ENCODE data around the gene SMIM24.

DNA sequence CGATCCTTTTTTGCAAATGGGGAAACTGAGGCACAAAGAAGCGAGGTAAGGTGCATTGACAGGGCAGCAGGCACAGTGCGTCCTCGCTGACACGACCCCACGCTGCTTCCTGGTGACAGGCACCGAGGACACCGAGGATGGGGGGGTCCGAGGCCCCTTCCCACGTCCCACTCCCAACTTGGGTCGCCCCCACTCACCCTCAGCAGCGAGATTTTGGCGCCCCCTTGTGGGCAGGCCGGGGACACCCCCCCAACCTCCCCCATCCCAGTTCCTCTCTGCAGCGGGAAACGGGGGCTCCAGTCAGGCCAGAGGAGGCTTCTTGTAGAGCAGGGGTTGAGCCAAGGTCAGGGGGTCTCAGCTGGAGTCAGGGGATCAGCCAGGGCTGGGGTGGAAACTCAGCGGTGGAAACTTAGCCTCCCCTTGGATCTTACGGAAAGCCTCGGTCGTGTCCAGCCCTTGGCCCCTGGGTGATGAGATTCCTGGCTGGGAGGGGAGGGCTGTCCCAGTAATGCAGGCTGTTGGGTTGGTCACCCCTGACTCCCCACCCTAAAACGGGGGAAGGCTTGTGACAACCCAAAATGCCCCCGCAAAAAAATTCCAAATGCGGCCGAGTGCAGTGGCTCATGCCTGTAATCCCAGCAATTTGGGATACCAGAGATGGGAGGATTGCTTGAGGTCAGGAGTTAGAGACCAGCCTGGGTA is 8.2 kb downstream of the SMIM24 start:
- no peak for TF ChIP-seq EZH2 (IDR thresholded peaks at IDR 0.05; ENCODE audit: low read depth, unreplicated experiment)
- TF ChIP-seq, protein P1, sequence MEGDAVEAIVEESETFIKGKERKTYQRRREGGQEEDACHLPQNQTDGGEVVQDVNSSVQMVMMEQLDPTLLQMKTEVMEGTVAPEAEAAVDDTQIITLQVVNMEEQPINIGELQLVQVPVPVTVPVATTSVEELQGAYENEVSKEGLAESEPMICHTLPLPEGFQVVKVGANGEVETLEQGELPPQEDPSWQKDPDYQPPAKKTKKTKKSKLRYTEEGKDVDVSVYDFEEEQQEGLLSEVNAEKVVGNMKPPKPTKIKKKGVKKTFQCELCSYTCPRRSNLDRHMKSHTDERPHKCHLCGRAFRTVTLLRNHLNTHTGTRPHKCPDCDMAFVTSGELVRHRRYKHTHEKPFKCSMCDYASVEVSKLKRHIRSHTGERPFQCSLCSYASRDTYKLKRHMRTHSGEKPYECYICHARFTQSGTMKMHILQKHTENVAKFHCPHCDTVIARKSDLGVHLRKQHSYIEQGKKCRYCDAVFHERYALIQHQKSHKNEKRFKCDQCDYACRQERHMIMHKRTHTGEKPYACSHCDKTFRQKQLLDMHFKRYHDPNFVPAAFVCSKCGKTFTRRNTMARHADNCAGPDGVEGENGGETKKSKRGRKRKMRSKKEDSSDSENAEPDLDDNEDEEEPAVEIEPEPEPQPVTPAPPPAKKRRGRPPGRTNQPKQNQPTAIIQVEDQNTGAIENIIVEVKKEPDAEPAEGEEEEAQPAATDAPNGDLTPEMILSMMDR (conservative IDR thresholded peaks at IDR 0.05; ENCODE audit: low read depth in 2 of 2) = peak; percentile 86 to 89

All from GM23338 (cell line).